ENCODE data around the gene APOD. TPM values are rescaled to one million over a fixed set of nuclear protein-coding genes. Genes with fewer than 3 reads are reported as not detected.

APOD gene
- total and polyA plus RNA-seq, 2 donors from 2014 or later = 12.9 to 24.4 TPM

- no peak overlapping the region for H3K9ac ChIP-seq (ENCODE audit: low read length in 3 of 3)
- no peaks in the 10 kb centered on the region for H3K36me3 ChIP-seq (ENCODE audit: control insufficient read depth in 2 of 3, insufficient read depth in 3 of 3, low read length in 3 of 3)
- no peak overlapping the region for H3K27ac ChIP-seq (ENCODE audit: low read depth in 2 of 2, low read length in 2 of 2)
- no peaks in the 10 kb centered on the region for H3K27me3 ChIP-seq (ENCODE audit: control insufficient read depth, insufficient read depth, low read length)
- H3K4me1 ChIP-seq (ENCODE audit: control insufficient read depth in 2 of 3, insufficient read depth in 2 of 3, low read depth in 1 of 3, low read length in 3 of 3) = peaks cover 0 to 2% (median 0%) of the 10 kb centered on the region in 3 donors
- intact Hi-C loops (cut with DNase I) = no loop called here
- no peaks in the 10 kb centered on the region for H3K9me3 ChIP-seq (ENCODE audit: control insufficient read depth in 2 of 3, insufficient read depth in 1 of 3, low read length in 3 of 3)
- no peak for DNase-seq
- TF ChIP-seq CTCF (IDR thresholded peaks at IDR 0.05; ENCODE audit: borderline replicate concordance, extremely low read depth, insufficient read depth) = no peak
- no peak overlapping the region for H3K4me3 ChIP-seq (ENCODE audit: low read length in 3 of 3)
- FAIRE-seq = no peak
Observed at GRCh38 chr3:195566797-195567196, 16.9 kb downstream of the APOD start.

- DNase-seq (peak in 2 of 5 donors; percentile 36 to 47), FAIRE-seq (no peak)
- Histone ChIP-seq H3K27ac (ENCODE audit: low read depth in 2 of 2, low read length in 2 of 2) (no peak overlapping the region), H3K27me3 (ENCODE audit: control insufficient read depth, insufficient read depth, low read length) (no peaks in the 10 kb centered on the region), H3K4me3 (ENCODE audit: low read length in 3 of 3) (no peak overlapping the region), H3K4me1 (ENCODE audit: control insufficient read depth in 2 of 3, insufficient read depth in 2 of 3, low read depth in 1 of 3, low read length in 3 of 3) (peaks cover 0 to 2% (median 0%) of the 10 kb centered on the region in 3 donors), H3K9me3 (ENCODE audit: control insufficient read depth in 2 of 3, insufficient read depth in 1 of 3, low read length in 3 of 3) (no peaks in the 10 kb centered on the region), H3K9ac (ENCODE audit: low read length in 3 of 3) (no peak overlapping the region), H3K36me3 (ENCODE audit: control insufficient read depth in 2 of 3, insufficient read depth in 3 of 3, low read length in 3 of 3) (no peaks in the 10 kb centered on the region)
- intact Hi-C loops (cut with DNase I) = no loop called here
- TF ChIP-seq CTCF (IDR thresholded peaks at IDR 0.05; ENCODE audit: borderline replicate concordance, extremely low read depth, insufficient read depth) = no peak
Observed at GRCh38 chr3:195565716-195566115, 18.0 kb downstream of the APOD start.

- Histone ChIP-seq H3K27ac (ENCODE audit: low read depth in 2 of 2, low read length in 2 of 2) (no peak overlapping the region), H3K27me3 (ENCODE audit: control insufficient read depth, insufficient read depth, low read length) (no peaks in the 10 kb centered on the region), H3K9me3 (ENCODE audit: control insufficient read depth in 2 of 3, insufficient read depth in 1 of 3, low read length in 3 of 3) (no peaks in the 10 kb centered on the region), H3K36me3 (ENCODE audit: control insufficient read depth in 2 of 3, insufficient read depth in 3 of 3, low read length in 3 of 3) (no peaks in the 10 kb centered on the region), H3K9ac (ENCODE audit: low read length in 3 of 3) (no peak overlapping the region), H3K4me1 (ENCODE audit: control insufficient read depth in 2 of 3, insufficient read depth in 2 of 3, low read depth in 1 of 3, low read length in 3 of 3) (peaks cover 0 to 6% (median 2%) of the 10 kb centered on the region in 3 donors), H3K4me3 (ENCODE audit: low read length in 3 of 3) (no peak overlapping the region)
- DNase-seq = no peak
- no peak for FAIRE-seq
- no peak for TF ChIP-seq CTCF (IDR thresholded peaks at IDR 0.05; ENCODE audit: borderline replicate concordance, extremely low read depth, insufficient read depth)
- intact Hi-C loops (cut with DNase I) = no loop called here
Observed at GRCh38 chr3:195563317-195563716, 20.4 kb downstream of the APOD start.

All from kidney (tissue), 14 donors.